GM18499 (cell line): ENCODE results near the gene CCDC157.

Experiments
- ATAC-seq: cut with Tn5 transposase; IDR thresholded peaks from one replicate; pipeline ENCODE4 v1.9.1; 2021; ENCODE audit warnings: moderate number of reproducible peaks; ENCODE audit not compliant: insufficient read depth, unreplicated experiment

The CCDC157 gene

DNA sequence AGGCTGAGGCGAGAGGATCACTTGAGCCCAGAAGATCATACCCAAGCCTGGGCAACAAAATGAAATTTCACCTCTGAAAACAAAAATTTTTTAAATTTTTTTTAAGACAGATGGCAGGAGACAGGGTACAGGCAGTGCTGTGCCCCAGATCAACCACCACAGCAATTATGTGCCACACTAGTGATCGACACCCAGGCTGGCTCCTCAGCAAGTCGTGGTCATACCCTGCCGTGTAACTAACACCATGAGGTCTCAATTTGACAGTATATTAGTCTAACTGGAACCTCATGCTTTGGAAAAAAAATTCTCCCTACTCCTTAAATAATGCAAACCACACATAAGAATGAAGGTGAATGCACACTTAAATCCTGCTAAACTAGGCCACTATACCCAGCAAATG lies 8.4 kb upstream of the CCDC157 start:
- no peak for ATAC-seq

DNA sequence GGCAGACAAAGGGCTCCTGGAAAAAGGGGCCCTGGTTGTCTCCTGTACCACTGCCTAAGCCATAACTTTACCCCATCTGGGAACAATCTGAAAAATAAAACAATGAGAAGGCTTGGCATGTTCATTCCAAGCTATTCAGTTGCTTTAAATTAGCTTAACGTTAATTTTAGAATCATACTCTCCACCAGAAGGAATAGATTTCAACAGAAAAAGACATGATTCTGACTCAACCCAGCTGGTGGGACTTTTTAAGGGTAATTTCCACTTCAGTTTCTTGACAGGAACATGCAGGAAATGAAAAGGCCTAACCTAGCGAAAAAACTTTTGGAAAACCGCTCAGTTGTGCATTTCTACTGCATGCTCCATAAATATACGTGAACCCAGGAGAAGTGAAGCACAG lies 8.0 kb upstream of the CCDC157 start:
- no peak for ATAC-seq

DNA sequence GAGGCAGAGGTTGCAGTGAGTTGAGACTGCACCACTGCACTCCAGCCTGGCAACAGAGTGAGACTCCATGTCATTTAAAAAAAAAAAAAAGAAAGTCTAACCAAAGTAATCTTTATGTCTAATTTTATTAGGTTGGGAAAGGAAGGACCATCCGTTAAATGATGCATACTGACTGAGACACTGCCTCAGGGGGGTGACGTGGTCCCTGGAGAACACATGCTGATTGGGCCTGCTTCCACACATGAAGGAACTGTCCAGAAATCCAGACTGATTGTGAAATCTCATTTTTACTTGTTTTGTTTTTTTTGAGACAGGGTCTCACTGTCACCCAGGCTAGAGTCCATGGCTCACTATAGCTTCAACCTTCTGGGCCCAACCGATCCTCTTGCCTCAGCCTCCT lies 5.6 kb upstream of the CCDC157 start:
- ATAC-seq, result no peak

GRCh38 chr22:30354644-30355043 lies 2.2 kb upstream of the CCDC157 start:
- ATAC-seq, result no peak

GRCh38 chr22:30357236-30357570 lies 396 bp downstream of the CCDC157 start:
- ATAC-seq, result no peak

GRCh38 chr22:30357650-30358215 lies 926 bp downstream of the CCDC157 start:
- no peak for ATAC-seq

GRCh38 chr22:30358541-30358940 lies 1.7 kb downstream of the CCDC157 start:
- no peak for ATAC-seq

DNA sequence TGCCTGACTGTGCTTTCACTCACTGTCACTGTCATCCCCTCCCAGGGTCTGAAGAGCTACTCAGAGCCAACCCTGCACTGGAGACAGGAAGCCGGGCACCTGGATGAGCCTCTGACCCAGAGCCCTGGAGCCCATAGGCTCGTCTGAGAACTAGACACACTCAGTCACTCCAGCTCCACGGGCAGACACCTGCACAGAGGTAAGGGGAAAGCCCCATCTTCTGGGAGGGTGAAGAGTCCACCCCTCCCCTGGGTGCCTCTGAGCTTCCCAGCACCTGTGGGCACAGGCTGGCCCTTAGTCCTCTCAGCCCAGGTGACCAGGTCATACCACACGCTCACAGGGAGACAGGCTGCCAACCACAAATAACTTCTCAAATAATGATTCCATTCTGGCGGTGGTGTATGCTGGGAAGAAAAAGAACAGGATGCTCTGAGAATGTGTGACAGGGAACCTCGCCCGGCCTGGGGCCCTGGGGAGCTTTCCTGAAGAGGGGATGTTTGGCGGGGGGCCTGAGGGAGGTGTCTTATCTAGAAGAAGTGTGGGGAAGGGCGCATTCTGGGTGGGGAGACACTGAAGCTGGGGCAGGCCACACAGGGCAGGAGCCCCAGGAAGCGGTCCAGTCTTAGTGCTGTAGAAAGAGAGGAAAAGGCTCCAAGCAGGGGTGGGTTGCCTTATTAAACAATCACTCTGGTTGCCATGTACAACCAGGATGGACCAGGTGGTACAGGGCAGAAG lies 5.3 kb downstream of the CCDC157 start:
- ATAC-seq, result no peak

DNA sequence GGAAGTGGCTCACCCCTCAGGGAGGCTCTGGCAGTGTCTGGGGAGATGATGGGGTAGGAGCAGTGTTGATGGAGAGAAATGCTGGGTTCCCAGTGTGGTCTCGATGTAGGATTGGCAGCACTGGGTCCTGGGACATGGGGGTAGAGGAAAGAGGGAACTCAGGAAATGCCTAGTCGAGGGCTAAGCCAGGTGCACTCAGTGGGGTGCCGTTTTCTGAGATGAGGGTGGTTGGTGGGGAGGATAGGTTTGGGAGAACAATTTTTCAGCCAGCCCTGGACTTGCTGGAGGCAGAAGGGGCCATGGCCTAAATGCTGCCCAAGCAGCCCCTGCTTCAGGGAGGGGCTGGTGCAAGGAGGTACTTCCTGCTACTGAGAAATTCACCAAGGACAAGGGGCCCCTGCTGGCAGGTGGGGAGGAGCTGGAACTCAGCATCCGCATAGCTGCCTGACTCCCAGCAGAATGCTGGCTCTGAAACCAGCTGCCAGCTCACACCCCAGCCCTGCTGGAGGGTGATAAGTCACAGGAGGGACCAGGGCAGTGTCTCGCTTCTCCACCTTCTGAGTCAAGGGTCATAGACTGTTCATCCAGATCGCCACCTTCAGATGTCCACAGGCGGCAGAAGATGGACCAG lies 6.0 kb downstream of the CCDC157 start:
- ATAC-seq, result no peak

DNA sequence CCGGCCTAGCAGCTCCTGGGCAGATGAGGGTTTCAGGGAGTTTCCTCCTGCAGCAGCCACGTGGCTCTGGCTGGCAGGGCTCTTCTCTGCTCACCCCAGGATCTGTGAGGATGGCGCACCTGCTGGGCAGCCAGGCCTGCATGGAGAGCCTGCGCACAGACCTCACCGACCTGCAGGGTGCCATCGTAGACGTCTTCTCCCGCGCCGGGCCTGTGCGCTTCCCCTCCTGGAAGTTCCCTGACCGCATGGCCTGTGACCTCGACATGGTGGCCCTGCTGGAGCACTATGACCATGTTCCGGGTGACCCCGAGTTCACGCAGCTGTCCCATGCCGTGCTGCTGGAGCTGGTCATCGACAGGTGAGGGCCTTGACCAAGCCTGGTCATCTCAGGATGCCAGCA lies 9.1 kb downstream of the CCDC157 start:
- ATAC-seq, result no peak

- ATAC-seq, result no peak
These were observed 11.6 kb downstream of the CCDC157 start for GRCh38 chr22:30368420-30368819.

DNA sequence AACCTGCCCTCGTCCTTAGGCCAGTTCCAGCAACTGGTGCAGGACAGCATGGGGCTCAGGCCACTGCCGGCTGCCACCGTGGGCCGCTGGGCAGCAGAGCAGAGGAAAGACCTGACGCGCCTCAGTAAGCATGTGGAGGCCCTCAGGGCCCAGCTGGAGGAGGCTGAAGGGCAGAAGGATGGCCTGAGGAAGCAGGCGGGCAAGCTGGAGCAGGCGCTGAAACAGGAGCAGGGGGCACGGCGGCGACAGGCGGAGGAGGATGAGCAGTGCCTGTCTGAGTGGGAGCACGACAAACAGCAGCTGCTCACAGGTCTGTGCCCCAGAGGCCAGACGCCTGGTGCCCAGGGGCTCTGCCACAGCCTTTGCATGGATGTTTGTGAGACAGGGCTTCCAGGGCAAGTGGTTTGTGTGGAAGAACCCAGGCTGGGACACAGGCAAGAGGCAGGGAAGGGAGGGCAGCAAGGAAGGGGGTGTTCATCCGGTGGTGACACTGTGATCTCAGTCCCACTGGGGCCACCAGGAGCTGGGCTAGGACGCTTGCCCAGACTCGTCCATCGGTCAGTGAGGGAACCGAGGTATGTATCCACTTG lies 13.9 kb downstream of the CCDC157 start:
- ATAC-seq, result no peak

GRCh38 chr22:30371321-30371720 lies 14.5 kb downstream of the CCDC157 start:
- no peak for ATAC-seq

GRCh38 chr22:30371981-30372380 lies 15.2 kb downstream of the CCDC157 start:
- no peak for ATAC-seq

DNA sequence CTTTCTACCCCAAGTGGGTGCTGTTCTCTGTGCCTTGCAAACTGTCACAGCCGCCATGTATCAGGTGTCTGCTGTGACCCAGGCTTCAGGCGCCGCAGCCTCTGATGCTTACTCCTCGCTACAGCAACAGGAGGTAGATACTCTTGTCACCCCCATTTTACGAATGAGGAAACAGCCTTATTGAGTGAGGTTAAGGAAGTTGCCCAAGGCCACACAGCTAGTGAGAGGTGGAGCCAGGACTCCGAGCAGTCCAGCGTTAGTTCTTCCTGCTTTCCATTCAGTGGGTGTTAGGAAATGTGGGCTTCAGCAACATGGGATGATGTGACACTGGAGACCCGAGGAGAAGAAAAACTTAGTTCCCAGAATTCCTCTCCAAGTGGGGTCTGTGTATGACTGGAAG lies 16.1 kb downstream of the CCDC157 start:
- ATAC-seq, result no peak

DNA sequence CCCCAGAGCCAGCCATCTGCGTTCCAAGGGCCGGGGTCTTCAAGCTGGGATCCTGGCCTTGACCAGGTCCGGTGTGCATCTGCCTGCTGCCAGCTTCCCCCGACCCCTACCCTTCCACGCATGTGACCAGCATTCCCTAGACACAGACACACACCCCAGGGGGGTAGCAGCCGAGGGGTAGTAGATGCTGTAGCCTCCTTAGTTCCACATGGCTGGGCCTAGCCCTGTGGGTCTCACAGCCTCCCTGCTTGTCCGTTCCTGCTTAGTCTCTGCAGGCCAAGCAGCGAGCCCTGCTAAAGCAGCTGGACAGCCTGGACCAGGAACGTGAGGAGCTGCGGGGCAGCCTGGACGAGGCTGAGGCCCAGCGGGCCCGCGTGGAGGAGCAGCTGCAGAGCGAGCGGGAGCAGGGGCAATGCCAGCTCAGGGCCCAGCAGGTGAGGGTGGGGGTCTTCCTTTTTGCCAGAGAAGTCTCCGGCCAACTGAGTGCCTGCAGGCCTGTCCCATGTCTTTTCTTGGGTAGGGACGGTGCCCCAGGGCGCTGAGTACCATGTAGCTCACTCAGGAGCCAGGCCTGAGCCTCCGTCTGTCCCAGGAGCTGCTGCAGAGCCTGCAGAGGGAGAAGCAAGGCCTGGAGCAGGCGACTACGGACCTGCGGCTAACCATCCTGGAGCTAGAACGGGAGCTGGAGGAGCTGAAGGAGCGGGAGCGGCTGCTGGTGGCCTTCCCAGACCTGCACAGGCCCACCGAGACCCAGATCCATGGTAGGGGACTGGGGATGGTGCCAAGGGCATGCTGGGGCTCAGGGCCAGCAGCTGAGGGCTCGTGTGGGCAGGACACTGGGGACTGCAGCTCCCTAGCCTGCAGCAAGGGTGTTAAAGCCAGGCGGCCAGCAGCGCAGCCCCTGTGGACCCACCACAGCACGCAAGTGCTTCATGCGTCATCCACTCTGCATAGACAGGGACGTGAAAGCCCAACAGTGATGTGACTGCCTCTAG lies 16.8 kb downstream of the CCDC157 start:
- ATAC-seq, result no peak

DNA sequence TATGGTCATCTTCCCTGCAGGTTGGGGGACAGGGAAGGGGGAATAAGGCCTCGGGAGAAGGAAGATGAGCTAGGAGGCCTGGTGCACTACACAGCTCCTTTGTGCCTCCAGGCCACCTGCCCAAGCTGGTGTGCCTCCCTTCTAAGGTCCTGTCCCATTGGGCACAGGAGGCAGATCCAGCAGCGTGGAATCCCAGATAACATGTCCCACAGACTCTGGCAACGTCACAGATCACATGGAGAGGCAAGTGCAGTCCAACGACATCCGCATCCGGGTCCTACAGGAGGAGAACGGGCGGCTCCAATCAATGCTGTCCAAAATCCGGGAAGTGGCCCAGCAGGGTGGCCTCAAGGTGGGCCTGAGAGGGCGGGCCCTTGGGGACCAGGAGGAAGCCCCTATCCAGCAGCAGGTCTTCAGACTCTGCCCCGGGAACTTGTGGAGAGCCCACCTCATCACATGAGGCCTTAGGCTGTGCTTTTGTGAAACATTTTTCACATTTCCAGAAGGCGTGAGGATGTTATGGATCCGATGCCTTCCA lies 18.6 kb downstream of the CCDC157 start:
- no peak for ATAC-seq

DNA sequence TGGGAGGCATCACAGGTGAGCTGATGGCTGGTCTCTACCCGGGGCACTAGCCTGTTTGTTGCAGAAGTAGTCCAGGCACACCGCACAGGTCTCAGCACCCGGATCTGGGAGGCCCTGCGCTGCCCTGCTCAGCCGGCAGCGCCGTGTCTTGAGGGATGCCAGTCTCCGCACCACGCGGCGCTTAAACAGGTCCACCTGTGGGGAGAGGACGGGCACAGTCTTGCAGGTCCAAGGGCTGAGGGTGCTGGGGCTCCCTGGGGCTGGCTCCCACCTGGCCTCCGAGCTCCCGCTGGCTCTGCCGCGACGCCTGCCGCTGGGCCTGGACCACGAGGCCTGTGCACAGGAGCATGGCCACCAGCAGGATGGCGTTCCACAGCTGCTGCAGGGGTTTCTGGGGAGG lies 23.2 kb downstream of the CCDC157 start:
- no peak for ATAC-seq

DNA sequence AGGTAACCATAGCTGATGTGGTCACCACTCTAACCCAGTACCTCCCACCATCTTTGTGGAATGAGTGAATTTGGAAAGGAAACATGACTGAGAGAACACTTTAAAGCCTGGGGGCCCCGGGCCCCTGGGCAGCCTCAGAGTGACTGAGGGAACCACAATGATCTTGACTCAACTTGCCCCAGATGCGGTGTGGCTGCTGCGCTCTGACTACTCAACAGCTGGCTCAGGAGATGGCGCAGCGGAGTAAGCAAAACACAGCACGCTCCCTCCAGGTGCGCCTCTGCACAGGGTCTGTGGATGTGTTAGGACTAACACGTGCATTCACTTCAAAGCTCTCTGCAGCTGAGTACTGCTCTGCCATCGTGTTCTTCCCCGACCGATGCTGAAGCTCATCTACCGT lies 24.5 kb downstream of the CCDC157 start:
- no peak for ATAC-seq

DNA sequence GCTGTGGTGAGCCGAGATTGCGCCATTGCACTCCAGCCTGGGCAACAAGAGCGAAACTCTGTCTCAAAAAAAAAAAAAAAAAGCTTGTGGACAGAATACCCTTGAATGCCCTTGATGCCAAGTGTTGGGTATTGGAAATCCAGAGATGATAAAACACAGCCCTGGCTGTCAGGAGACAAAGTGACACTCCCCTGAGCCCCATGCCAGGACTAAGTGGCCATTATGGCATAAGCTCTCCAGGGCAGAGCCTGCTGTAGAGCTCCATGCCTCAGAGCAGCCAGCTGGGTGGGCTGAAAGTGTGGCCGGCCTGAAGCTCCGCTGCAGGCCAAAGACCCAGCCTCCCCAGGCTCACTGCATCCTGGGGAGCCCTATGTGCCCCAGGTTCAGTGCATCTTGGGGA lies 25.5 kb downstream of the CCDC157 start:
- no peak for ATAC-seq
